Neural cell (in vitro differentiated cells): Measurements from ENCODE around the gene GNPAT.

Experiments
- CTCF ChIP-seq: fragments of 450-650 bp; IDR thresholded peaks from 2 replicates; pipeline ENCODE4 v1.5.1; 2014; ENCODE audit warnings: antibody characterized with exemption, mild to moderate bottlenecking, moderate library complexity; ENCODE audit not compliant: poor library complexity, severe bottlenecking
- POLR2AphosphoS5 ChIP-seq: IDR thresholded peaks from 2 replicates; pipeline ENCODE4 v1.6.1; 2012
- SMC3 ChIP-seq: fragments of 450-650 bp; conservative IDR thresholded peaks from 2 replicates; pipeline ENCODE4 v1.6.1; 2014; ENCODE audit warnings: antibody characterized with exemption, mild to moderate bottlenecking, moderate library complexity; ENCODE audit not compliant: poor library complexity

GRCh38 chr1:231207437-231207836, 33.6 kb upstream of the GNPAT start:
- TF ChIP-seq SMC3, result no peak
- TF ChIP-seq CTCF, result no peak
- no peak for TF ChIP-seq POLR2AphosphoS5
